Activated naive CD8-positive, alpha-beta T cell treated with anti-CD3 and anti-CD28 coated beads for 36 hours (primary cell): Measurements from ENCODE around the gene FBXO46. TPM values are rescaled to one million over a fixed set of nuclear protein-coding genes. Genes with fewer than 3 reads are reported as not detected.
A peak's percentile ranks its signal among the peaks of the same experiment; 100 is the strongest.
"Not testable (repeated sequence)": the region's sequence is repeated elsewhere in the genome, so short reads cannot be mapped to it uniquely, and the experiment has no call there.

ENCODE experiments used
- DNase-seq: peaks from one replicate; pipeline ENCODE4 v3.0.0; 2021
- H3K27ac Mint-ChIP-seq: one replicate; pipeline ENCODE4 v1.8.0; 2022; ENCODE audit warnings: mild to moderate bottlenecking, moderate library complexity, mixed read lengths
- H3K27me3 Mint-ChIP-seq: one replicate; pipeline ENCODE4 v1.8.0; 2022; ENCODE audit warnings: mild to moderate bottlenecking, mixed read lengths
- H3K36me3 Mint-ChIP-seq: one replicate; pipeline ENCODE4 v1.8.0; 2021; ENCODE audit warnings: mild to moderate bottlenecking, mixed read lengths
- H3K4me1 Mint-ChIP-seq: one replicate; pipeline ENCODE4 v1.8.0; 2021; ENCODE audit warnings: mixed read lengths
- H3K4me3 Mint-ChIP-seq: one replicate; pipeline ENCODE4 v1.8.0; 2022; ENCODE audit warnings: mild to moderate bottlenecking, moderate library complexity, mixed read lengths
- H3K9me3 Mint-ChIP-seq: one replicate; pipeline ENCODE4 v1.8.0; 2022; ENCODE audit warnings: mixed read lengths
- total RNA-seq, 2 experiments: library from RNA; stranded (reverse); gene quantifications; one replicate each; pipeline ENCODE4 v1.2.3, GENCODE V29; 2021

The FBXO46 gene
- total RNA-seq, 2 experiments from 2014 or later: 25.5 to 29.6 TPM

DNA sequence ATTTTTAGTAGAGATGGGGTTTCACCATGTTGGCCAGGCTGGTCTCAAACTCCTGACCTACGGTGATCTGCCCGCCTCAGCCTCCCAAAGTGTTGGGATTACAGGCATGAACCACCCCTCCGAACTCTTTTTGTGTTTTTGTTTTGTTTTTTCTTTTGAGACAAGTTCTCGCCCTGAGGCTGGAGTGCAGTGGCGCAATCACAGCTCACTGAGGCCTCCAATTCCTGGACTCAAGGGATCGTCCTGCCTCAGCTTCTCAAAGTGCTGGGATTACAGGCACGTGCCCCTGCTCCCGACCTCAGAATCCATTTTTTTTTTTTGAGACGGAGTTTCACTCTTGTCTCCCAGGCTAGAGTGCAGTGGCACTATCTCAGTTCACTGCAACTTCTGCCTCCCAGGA, 27.0 kb upstream of the FBXO46 start:
- H3K4me3 Mint-ChIP-seq: no peak overlapping the region
- H3K36me3 Mint-ChIP-seq: no peaks in the 10 kb centered on the region
- H3K4me1 Mint-ChIP-seq: no peaks in the 10 kb centered on the region
- no peaks in the 10 kb centered on the region for H3K9me3 Mint-ChIP-seq
- H3K27ac Mint-ChIP-seq: no peak overlapping the region
- DNase-seq: no peak
- H3K27me3 Mint-ChIP-seq: peaks cover 4% of the 10 kb centered on the region

DNA sequence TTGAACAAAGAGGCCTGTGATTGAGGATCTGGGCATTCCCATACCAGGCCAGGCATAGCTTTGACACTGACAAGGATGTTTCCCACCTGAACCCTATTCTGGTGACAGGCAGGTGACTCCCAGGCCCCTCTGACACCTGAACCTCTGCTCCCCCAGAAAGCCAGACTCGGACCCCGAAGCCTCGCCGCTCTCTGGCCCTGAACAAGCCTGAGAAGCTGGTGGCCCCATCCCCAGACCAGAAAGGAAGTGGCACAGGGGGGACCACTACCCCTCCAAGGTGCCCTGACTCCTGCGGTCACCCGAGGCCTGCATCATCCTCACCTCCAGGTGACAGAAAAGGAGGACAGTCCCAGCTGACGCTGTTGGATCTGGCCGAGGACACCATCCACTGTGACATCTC, 23.6 kb upstream of the FBXO46 start:
- Mint-ChIP-seq H3K4me1 (no peaks in the 10 kb centered on the region), H3K9me3 (no peaks in the 10 kb centered on the region), H3K27ac (no peak overlapping the region), H3K36me3 (no peaks in the 10 kb centered on the region), H3K27me3 (no peaks in the 10 kb centered on the region), H3K4me3 (no peak overlapping the region)
- no peak for DNase-seq

DNA sequence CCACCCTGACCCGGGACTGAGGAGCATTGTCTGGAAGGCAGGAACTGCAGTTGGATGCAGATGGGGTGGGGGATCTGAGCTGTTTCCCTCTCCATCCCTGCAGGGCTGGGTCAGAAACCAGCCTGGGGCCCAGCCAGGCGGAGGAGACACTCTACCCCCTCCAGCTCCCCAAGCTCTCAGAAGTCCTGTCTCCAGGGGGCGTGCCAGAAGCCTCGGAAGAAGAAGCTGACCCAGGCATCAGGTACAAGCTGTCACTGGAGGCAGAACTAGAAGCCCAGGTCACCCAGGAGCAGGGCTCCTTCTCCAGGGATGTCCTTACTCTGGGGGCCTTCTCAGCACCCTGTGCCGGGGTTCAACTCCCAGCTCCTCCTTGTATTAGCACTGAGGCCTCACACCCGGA, 22.9 kb upstream of the FBXO46 start:
- H3K36me3 Mint-ChIP-seq: no peaks in the 10 kb centered on the region
- no peaks in the 10 kb centered on the region for H3K4me1 Mint-ChIP-seq
- H3K27ac Mint-ChIP-seq: no peak overlapping the region
- no peak overlapping the region for H3K4me3 Mint-ChIP-seq
- H3K27me3 Mint-ChIP-seq: no peaks in the 10 kb centered on the region
- no peak for DNase-seq
- H3K9me3 Mint-ChIP-seq: no peaks in the 10 kb centered on the region

DNA sequence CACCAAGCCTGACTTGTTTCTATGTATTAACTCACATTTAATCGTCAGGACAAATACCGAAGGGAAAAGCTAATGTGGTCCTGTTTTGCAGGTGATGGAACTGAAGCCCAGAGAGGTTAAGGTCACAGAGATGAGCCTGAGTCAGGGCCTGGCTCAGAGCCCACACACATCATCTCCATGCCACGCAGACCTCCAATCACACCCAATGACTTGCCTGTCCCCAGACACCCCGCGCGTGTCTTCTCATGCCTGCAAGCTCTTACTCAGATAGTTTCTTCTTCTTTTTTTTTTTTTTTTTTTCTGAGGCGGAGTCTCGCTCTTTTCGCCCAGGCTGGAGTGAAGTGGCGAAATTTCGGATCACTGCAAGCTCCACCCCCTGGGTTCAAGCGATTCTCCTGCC, 21.9 kb upstream of the FBXO46 start:
- no peak overlapping the region for H3K4me3 Mint-ChIP-seq
- H3K36me3 Mint-ChIP-seq: no peaks in the 10 kb centered on the region
- no peak overlapping the region for H3K27ac Mint-ChIP-seq
- DNase-seq: no peak
- peaks cover under 1% of the 10 kb centered on the region for H3K27me3 Mint-ChIP-seq
- no peaks in the 10 kb centered on the region for H3K9me3 Mint-ChIP-seq
- no peaks in the 10 kb centered on the region for H3K4me1 Mint-ChIP-seq

DNA sequence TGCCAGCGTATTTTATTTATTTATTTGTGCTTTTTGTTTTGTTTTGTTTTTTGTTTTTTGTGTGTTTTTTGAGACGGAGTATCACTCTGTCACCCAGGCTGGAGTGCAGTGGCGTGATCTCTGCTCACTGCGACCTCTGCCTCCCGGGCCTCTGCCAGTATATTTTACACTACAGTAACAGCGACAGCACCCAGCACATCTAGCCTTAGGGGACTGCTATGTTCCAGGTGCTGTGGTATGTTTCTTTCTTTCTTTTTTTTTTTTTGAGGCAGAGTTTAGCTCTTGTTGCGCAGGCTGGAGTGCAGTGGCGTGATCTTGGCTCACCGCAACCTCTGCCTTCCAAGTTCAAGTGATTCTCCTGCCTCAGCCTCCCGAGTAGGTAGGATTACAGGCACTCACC, 20.8 kb upstream of the FBXO46 start:
- not testable (repeated sequence) for H3K9me3 Mint-ChIP-seq, H3K4me3 Mint-ChIP-seq, H3K27me3 Mint-ChIP-seq, H3K27ac Mint-ChIP-seq, DNase-seq, H3K36me3 Mint-ChIP-seq, H3K4me1 Mint-ChIP-seq

DNA sequence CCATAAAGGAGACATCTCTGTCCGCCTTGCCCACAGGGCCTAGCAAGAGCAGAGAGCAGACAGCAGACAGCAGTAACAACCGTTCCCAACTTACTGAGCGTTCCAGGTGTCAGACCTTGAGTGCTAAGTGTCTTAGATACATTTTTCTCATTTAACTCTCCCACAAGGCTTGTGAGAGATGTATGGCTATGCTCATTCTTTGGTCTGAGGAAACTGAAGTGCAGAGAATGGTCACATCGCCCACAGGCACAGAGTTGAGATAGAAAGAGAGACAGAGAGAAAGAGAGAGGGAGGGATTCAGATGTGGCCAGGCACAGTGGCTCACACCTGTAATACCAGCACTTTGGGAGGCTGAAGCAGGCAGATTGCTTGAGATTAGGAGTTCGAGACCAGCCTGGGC, 16.8 kb upstream of the FBXO46 start:
- H3K4me1 Mint-ChIP-seq: no peaks in the 10 kb centered on the region
- no peaks in the 10 kb centered on the region for H3K9me3 Mint-ChIP-seq
- no peaks in the 10 kb centered on the region for H3K36me3 Mint-ChIP-seq
- H3K4me3 Mint-ChIP-seq: no peak overlapping the region
- no peak overlapping the region for H3K27ac Mint-ChIP-seq
- H3K27me3 Mint-ChIP-seq: peaks cover 10% of the 10 kb centered on the region
- no peak for DNase-seq

DNA sequence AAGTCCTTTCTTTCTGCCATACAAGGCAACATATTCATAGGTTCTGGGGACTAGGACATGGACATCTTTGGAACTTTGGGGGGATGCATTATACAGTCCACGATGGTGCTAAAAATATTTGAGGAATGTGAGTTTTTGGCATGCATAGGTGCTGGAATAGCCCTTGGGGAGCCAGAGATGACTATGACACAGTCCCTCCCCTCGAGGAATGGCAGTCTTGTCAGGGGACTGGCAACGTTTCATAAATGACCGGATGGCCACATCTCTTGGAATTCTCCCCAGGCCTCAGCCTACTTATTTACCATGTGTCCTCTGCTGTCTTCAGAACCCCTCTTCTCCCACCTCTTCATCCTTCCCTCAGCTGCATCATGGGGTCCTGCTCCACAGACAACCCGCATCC, 16.2 kb upstream of the FBXO46 start:
- Mint-ChIP-seq H3K27me3 (peaks cover 10% of the 10 kb centered on the region), H3K4me3 (no peak overlapping the region), H3K4me1 (no peaks in the 10 kb centered on the region), H3K27ac (no peak overlapping the region), H3K36me3 (no peaks in the 10 kb centered on the region), H3K9me3 (no peaks in the 10 kb centered on the region)
- DNase-seq: no peak

DNA sequence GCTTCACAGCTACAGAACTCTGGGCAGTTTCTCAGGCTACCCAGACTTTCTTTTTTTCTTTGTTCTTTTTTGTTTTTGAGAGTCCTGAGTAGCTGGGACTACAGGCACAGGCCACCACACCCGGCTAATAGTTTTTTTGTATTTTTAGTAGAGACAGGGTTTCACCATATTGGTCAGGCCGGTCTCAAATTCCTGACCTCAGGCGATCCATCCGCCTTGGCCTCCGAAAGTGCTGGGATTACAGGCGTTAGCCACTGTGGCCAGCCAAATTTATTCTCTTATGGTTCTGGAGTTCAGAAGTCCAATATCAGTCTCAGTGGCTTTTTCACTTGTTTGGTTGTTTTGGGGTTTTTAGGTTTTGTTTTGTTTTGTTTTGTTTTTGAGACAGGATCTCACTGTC, 14.9 kb upstream of the FBXO46 start:
- Mint-ChIP-seq H3K36me3 (no peaks in the 10 kb centered on the region), H3K27ac (no peak overlapping the region), H3K4me1 (no peaks in the 10 kb centered on the region), H3K9me3 (no peaks in the 10 kb centered on the region), H3K27me3 (peaks cover 10% of the 10 kb centered on the region), H3K4me3 (no peak overlapping the region)
- no peak for DNase-seq

DNA sequence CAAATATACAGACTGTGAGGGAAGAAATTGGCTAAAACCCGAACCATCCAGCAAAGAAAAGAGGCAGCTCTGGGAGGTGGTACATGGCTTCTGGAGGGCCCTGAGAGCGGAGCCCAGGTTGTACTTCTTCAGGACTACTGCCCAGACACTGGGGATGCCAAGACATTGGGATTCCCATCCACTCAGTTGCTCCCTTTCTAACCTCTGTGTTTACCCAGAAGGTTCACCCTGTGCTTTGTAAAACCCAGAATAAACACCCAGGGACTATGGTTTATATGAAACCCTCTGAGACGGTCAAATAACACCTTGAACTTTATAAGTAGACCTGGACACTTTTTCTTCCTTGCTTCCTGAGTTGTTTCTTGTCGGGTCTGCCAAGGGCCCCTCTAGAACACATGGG, 12.3 kb upstream of the FBXO46 start:
- Mint-ChIP-seq H3K36me3 (no peaks in the 10 kb centered on the region), H3K27me3 (peaks cover 10% of the 10 kb centered on the region), H3K27ac (no peak overlapping the region), H3K4me3 (no peak overlapping the region), H3K4me1 (no peaks in the 10 kb centered on the region), H3K9me3 (no peaks in the 10 kb centered on the region)
- DNase-seq: no peak

DNA sequence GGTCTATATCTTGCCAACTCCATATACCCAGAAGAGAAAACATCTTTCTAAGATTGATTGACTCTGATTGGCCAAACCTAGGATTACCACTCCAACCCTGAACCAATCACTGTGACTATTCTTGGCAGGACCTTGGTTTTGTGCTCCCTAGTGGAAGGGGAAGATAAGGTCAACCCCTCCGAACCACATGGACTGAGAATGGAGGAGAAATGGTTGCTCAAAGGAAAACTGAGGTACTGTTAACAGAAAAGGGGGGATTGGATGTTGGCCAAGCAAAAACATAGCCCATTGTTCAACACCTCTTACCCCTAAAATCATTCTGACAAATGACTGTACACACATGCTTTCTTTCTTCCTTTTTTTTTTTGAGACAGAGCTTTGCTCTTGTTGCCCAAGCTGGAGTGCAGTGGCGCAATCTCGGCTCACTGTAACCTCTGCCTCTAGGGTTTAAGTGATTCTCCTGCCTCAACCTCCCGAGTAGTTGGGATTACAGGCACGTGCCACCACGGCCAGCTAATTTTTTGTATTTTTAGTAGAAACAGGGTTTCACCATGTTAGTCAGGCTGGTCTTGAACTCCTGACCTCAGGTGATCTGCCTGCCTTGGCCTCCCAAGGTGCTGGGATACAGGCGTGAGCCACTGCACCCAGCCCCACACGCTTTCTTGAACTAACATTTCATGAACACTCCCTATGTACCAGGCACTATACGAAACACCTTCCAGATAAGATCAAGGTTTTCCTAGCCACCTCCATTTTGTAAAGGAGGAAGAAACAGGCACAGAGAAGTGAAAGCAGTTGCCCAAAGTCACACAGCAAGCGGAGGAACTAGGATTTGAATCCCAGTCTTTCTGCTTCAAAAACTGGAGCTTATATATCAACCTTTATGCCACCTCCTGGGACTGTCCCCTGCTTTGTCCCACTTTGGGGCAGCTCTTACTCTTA, 9.1 kb upstream of the FBXO46 start:
- Mint-ChIP-seq H3K4me1 (no peaks in the 10 kb centered on the region), H3K27me3 (no peaks in the 10 kb centered on the region), H3K27ac (no peak overlapping the region), H3K9me3 (no peaks in the 10 kb centered on the region), H3K4me3 (no peak overlapping the region), H3K36me3 (no peaks in the 10 kb centered on the region)
- no peak for DNase-seq

DNA sequence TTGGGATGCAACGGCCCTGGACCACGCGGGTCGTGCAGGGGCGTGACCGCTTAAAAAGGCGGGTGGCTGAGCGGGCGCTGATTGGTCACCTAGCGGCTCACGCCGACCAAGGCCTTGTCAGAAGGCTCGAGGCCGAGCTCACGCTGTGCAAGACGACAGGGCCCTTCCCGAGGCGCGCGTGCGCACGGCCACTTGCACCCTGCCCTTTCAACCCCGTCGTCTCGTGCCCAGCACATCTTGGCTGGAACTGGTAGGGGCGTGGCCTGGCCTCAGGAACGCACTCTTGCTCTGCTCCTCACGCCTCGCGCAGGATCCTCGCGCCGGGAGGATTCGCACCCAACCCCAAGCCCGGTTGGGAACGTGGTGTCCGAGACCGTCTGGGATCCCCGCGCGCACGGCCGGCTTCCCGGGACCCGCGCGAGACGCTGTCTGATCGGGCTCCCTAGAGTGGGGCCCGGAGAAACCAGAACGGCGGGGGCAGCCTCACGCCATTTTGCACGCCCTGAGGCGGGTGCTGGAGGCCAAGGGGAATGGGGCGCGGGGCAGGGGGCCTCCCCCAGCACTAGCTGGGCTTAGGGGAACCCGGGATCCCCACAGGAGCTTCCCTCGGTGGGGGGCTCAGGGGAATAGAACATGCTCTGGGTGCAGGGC, 2.6 kb upstream of the FBXO46 start, which contains the start of gene MEIOSIN:
Gene MEIOSIN (plus strand): TSS at position 280 of the 651 bp plus-strand sequence. CDS start 1,938 bp downstream, outside the sequence.
- DNase-seq: no peak
- Mint-ChIP-seq H3K27me3 (no peaks in the 10 kb centered on the region), H3K4me3 (no peak within 1 kb of the TSS), H3K4me1 (peaks cover 13% of the 10 kb centered on the region), H3K9me3 (no peaks in the 10 kb centered on the region), H3K27ac (no peak within 1 kb of the TSS), H3K36me3 (no peaks in the 10 kb centered on the region)

DNA sequence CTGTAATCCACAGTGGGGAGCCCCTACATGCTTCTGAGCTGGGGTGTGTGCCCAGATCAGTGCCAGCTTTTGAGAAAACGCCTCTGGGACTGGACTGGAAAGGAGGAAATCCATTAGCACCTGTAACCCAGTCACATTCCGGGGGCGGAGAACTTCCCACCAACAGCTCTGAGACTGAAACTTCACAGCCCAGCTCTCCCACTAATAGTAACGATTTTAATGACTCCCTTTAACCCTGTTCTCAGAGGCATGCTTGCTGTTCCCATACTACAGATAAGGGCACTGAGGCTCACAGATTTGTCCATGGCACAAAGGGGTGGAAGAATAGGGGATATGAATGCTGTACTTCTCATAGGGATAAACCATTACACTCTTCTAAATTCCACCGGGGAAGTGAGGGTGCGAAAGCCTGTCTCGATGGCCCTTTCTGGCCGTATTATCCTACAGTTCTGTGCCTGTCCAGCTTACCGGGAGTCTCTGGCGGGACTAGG, 851 bp downstream of the FBXO46 start:
- H3K4me3 Mint-ChIP-seq: peak overlapping the region; percentile 93
- no peaks in the 10 kb centered on the region for H3K36me3 Mint-ChIP-seq
- H3K27ac Mint-ChIP-seq: peak overlapping the region; percentile 83
- H3K4me1 Mint-ChIP-seq: peaks cover 24% of the 10 kb centered on the region
- peak; percentile 17 for DNase-seq
- no peaks in the 10 kb centered on the region for H3K9me3 Mint-ChIP-seq
- no peaks in the 10 kb centered on the region for H3K27me3 Mint-ChIP-seq

DNA sequence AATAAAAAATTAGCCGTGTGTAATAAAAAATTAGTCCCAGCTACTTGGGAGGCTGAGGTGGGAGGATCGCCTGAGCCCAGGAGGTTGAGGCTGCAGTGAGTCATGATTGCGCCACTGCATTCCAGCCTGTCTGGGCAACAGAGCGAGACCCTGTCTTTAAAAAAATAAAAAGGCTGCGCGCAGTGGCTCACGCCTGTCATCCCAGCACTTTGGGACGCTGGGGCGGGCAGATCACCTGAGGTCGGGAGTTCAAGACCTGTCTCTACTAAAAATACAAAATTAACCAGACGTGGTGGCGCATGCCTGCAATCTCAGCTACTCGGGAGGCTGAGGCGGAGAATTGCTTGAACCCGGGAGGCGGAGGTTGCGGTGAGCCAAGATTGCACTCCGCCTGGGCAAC, 2.0 kb downstream of the FBXO46 start:
- not testable (repeated sequence) for H3K27me3 Mint-ChIP-seq, H3K4me3 Mint-ChIP-seq, DNase-seq, H3K9me3 Mint-ChIP-seq, H3K36me3 Mint-ChIP-seq, H3K27ac Mint-ChIP-seq
- H3K4me1 Mint-ChIP-seq: peaks cover 29% of the 10 kb centered on the region

DNA sequence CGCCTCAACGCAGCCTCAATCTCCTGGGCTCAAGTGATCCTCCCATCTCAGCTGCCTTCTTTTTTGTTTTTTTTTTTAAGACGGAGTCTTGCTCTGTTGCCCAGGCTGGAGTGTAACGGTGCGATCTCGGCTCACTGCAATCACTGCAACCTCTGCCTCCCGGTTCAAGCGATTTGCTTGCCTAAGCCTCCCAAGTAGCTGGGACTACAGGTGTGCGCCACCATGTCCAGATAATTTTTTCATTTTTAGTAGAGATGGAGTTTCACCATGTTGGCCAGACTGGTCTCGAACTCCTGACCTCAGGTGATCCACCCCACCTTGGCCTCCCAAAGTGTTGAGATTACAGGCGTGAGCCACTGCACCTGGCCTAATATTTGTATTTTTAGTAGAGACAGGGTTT, 10.6 kb downstream of the FBXO46 start:
- not testable (repeated sequence) for DNase-seq, H3K27ac Mint-ChIP-seq, H3K4me3 Mint-ChIP-seq, H3K27me3 Mint-ChIP-seq, H3K9me3 Mint-ChIP-seq
- H3K4me1 Mint-ChIP-seq: peaks cover 34% of the 10 kb centered on the region
- H3K36me3 Mint-ChIP-seq: peaks cover 29% of the 10 kb centered on the region

DNA sequence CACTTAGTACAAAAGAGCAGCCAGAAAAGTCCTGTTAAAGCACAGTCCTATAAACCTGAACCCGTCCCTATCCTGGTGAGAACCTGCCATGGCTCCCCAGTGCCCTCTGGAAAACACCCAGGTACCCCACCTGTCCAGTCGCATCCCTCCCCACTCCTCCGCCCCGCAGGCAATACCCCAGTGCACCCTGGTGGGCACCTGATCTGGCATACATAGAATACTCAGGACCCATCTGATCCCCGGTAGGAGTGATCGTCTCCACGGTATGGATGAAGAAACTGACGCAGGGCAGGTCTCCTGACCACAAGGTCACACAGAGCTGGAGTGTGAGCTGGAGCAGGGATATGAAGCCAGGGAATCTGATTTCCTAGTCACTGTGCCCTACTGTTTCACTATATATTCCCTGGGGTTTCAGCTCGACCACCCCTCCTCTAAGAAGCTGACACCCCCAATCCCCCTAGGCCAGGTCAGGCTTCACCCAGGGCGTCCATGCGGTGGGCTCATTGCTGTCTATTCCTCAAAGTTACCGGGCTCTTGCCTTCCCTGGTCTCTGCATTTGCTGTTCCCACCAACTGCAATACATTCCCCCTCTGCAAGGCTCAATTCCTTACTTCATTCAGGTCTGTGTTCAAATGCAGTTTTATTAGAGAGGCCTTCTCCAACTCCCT, 12.6 kb downstream of the FBXO46 start:
- Mint-ChIP-seq H3K9me3 (no peaks in the 10 kb centered on the region), H3K27ac (peak overlapping the region; percentile 95), H3K27me3 (no peaks in the 10 kb centered on the region), H3K4me3 (peak overlapping the region; percentile 91), H3K4me1 (peaks cover 36% of the 10 kb centered on the region), H3K36me3 (peaks cover 23% of the 10 kb centered on the region)
- DNase-seq: no peak
